Erythroblast (primary cell): Measurements from ENCODE around the gene SLC5A1.

Experiments used
- GATA1 ChIP-seq: IDR thresholded peaks from 2 replicates; pipeline ENCODE4 v1.6.1; 2011; ENCODE audit warnings: low read depth, mild to moderate bottlenecking, control low read depth, low read length, moderate library complexity
- POLR2A ChIP-seq: IDR thresholded peaks from 2 replicates; pipeline ENCODE4 v1.6.1; 2011; ENCODE audit warnings: mild to moderate bottlenecking, low read length

GRCh38 chr22:32075997-32076760, 33.1 kb downstream of the SLC5A1 start:
- TF ChIP-seq GATA1 (no peak), POLR2A (no peak)
